A673 (cell line): ENCODE measurements around the gene DCAF17. TPM values are rescaled to one million over a fixed set of nuclear protein-coding genes. Genes with fewer than 3 reads are reported as not detected.

Experiments used
- BruUV-seq: library from RNA; stranded (reverse); fragments of 400-500 nt; replicated peaks from 2 replicates; lab custom pipeline; 2021; lab: Mats Ljungman, UMichigan
- CTCF ChIA-PET: fragments of 300-600 bp; sonication (Branson Sonifier 250); formaldehyde crosslinking; loops from one replicate; lab custom pipeline; 2022; ENCODE audit warnings: antibody characterized with exemption; lab: Charles Lee
- POLR2A ChIA-PET: fragments of 300-600 bp; sonication (Branson Sonifier 250); formaldehyde crosslinking; loops from one replicate; lab custom pipeline; 2022; ENCODE audit warnings: antibody characterized with exemption; ENCODE audit not compliant: low non-redundant PET; lab: Charles Lee
- DNase-seq: peaks from one replicate; pipeline ENCODE4 v3.0.0-alpha.2; 2015; ENCODE audit warnings: low spot score
- H3K27ac ChIP-seq: fragments of 200-600 bp; sonication (generic); 2 replicates; pipeline ENCODE4 v1.5.1; 2016; ENCODE audit warnings: mixed run types, low read depth, mild to moderate bottlenecking, mixed read lengths, antibody characterized with exemption, low read length; ENCODE audit not compliant: poor library complexity, severe bottlenecking
- H3K27me3 ChIP-seq: fragments of 200-600 bp; sonication (generic); replicated peaks from 2 replicates; pipeline ENCODE4 v1.6.1; 2017; ENCODE audit warnings: mixed run types, low read depth, mild to moderate bottlenecking, mixed read lengths, antibody characterized with exemption, low read length; ENCODE audit not compliant: insufficient read depth, poor library complexity
- H3K36me3 ChIP-seq: fragments of 200-600 bp; sonication (generic); 2 replicates; pipeline ENCODE4 v1.6.1; 2016; ENCODE audit warnings: mixed run types, mild to moderate bottlenecking, mixed read lengths, antibody characterized with exemption, low read length; ENCODE audit not compliant: insufficient read depth, poor library complexity, severe bottlenecking
- H3K4me1 ChIP-seq: fragments of 200-600 bp; sonication (generic); 2 replicates; pipeline ENCODE4 v1.6.1; 2017; ENCODE audit warnings: mixed run types, mild to moderate bottlenecking, mixed read lengths, antibody characterized with exemption, low read length; ENCODE audit not compliant: insufficient read depth, poor library complexity, severe bottlenecking
- H3K4me3 ChIP-seq: fragments of 200-600 bp; sonication (generic); 2 replicates; pipeline ENCODE4 v1.5.1; 2016; ENCODE audit warnings: low read depth, mixed run types, mild to moderate bottlenecking, mixed read lengths, low read length; ENCODE audit not compliant: poor library complexity, severe bottlenecking
- H3K9me3 ChIP-seq: fragments of 200-600 bp; sonication (generic); 2 replicates; pipeline ENCODE4 v1.6.1; 2016; ENCODE audit warnings: mixed run types, low read depth, mild to moderate bottlenecking, mixed read lengths, antibody characterized with exemption, low read length; ENCODE audit not compliant: poor library complexity, severe bottlenecking
- CTCF ChIP-seq: fragments of 300-800, 200-600 bp; sonication (generic); conservative IDR thresholded peaks from 2 replicates; pipeline ENCODE4 v1.5.1; 2017; ENCODE audit warnings: low read depth, mild to moderate bottlenecking, antibody characterized with exemption, low read length, moderate library complexity, mixed read lengths
- EZH2 ChIP-seq: fragments of 200-600 bp; sonication (generic); IDR thresholded peaks from 2 replicates; pipeline ENCODE4 v1.6.1; 2017; ENCODE audit warnings: borderline replicate concordance, low read depth, mild to moderate bottlenecking, mixed read lengths, antibody characterized with exemption, low read length; ENCODE audit not compliant: poor library complexity, severe bottlenecking
- intact Hi-C: fragments of 100-400 bp; cut with micrococcal nuclease; formaldehyde crosslinking; loops from one replicate; pipeline ENCODE4 v1.10.0; 2022; ENCODE audit not compliant: unreplicated experiment
- total RNA-seq: library from RNA; stranded (reverse); gene quantifications from 2 replicates; pipeline ENCODE4 v1.2.3, GENCODE V29; 2021

The DCAF17 gene
- total RNA-seq, 1 experiment from 2014 or later = 25.0 TPM

GRCh38 chr2:171478345-171478744 lies 44.3 kb downstream of the DCAF17 start:
- intact Hi-C loops = no loop called here
- Histone ChIP-seq H3K4me1 (no peaks in the 10 kb centered on the region), H3K27ac (no peak overlapping the region), H3K27me3 (no peaks in the 10 kb centered on the region), H3K4me3 (no peak overlapping the region), H3K36me3 (peaks cover 17% of the 10 kb centered on the region), H3K9me3 (no peaks in the 10 kb centered on the region)
- BruUV-seq = no TSS peak
- DNase-seq = no peak
- ChIA-PET CTCF (no interaction called here), POLR2A (no interaction called here)
- TF ChIP-seq CTCF (no peak), EZH2 (no peak)

DNA sequence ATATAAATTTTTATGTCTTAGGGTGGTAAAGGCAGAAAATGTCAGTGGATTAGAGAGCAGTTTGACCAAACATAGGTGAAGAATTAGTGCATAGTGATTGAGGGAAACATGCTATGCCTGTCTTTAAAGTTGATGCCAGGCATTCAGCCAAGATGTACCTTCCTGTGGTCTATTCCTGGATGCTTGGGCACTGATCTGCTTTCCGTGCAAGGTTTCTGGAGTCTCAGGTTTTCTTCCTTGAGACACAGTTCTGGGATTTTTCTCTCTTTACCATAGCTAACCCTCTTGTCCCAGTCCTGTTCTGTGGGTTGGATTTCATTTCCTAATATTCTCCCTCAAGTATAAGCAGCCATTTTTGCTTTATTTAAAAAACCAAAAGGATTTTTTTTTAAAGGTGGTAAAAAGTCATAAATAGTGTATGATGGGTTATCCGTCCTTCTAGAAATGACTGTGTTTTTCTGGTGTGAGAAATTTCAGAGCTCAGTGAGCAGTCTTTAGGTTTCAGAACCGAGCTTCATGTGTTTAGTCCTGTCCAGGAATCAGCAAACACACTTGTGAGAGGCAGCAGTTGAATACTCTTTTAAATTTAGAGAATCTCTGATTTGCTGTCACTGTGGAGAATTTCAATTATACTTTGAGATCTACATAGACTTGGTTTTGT lies 45.3 kb downstream of the DCAF17 start:
- Histone ChIP-seq H3K27me3 (no peaks in the 10 kb centered on the region), H3K36me3 (peaks cover 9% of the 10 kb centered on the region), H3K4me1 (no peaks in the 10 kb centered on the region), H3K4me3 (no peak overlapping the region), H3K27ac (no peak overlapping the region), H3K9me3 (no peaks in the 10 kb centered on the region)
- ChIA-PET POLR2A (no interaction called here), CTCF (no interaction called here)
- intact Hi-C loops = no loop called here
- TF ChIP-seq CTCF (no peak), EZH2 (no peak)
- DNase-seq = no peak
- BruUV-seq = no TSS peak

DNA sequence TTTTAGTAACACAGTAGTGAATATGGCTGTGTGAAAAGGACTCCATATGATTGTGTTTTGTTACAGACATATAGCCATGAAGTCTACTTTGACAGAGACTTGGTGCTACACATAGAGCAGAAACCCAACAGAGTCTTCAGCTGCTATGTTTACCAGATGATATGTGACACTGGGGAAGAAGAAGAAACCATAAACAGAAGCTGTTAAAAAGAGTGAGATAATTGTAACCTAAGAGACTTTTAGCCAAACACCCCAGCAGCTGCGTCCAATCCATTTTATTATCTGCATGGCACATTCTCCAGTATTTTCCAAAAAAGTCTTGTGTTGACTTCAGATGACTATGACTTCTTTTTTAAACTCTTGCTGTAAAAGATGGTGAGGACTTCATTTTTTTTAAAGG lies 46.9 kb downstream of the DCAF17 start:
- ChIA-PET CTCF (no interaction called here), POLR2A (no interaction called here)
- DNase-seq = no peak
- Histone ChIP-seq H3K4me1 (no peaks in the 10 kb centered on the region), H3K9me3 (no peaks in the 10 kb centered on the region), H3K27me3 (no peaks in the 10 kb centered on the region), H3K36me3 (peaks cover 7% of the 10 kb centered on the region), H3K4me3 (no peak overlapping the region), H3K27ac (no peak overlapping the region)
- TF ChIP-seq CTCF (no peak), EZH2 (no peak)
- intact Hi-C loops = no loop called here
- BruUV-seq = no TSS peak
